HEK293 (cell line): ENCODE data around the gene NID1.
A peak's percentile ranks its signal among the peaks of the same experiment; 100 is the strongest.

ENCODE experiments used
- CTCF ChIA-PET: fragments of 350-600 bp; formaldehyde crosslinking; extraction: SDS; loops from one replicate; lab custom pipeline; 2021; ENCODE audit warnings: antibody characterized with exemption; lab: Yijun Ruan, JAX
- POLR2A ChIA-PET: fragments of 300-600 bp; formaldehyde crosslinking; extraction: SDS; loops from one replicate; lab custom pipeline; 2020; ENCODE audit warnings: antibody characterized with exemption, inconsistent platforms; lab: Yijun Ruan, JAX
- H3K27ac ChIP-seq: fragments of 200-500 bp; sonication (Bioruptor generic); 2 replicates; pipeline ENCODE4 v1.5.1; 2014; ENCODE audit warnings: low read depth, low read length, control low read depth, inconsistent platforms; ENCODE audit errors: extremely low read depth
- H3K36me3 ChIP-seq, 2 experiments: fragments of 200-500 bp in 1 of 2; sonication (Bioruptor generic) in 1 of 2; 1 replicate in 1 of 2; 2 replicates in 1 of 2; pipeline ENCODE4 v1.5.1; 2014 to 2017; ENCODE audit warnings: inconsistent platforms in 2 of 2, low read length in 2 of 2; ENCODE audit not compliant: control insufficient read depth in 2 of 2, insufficient read depth in 1 of 2
- H3K4me1 ChIP-seq: fragments of 200-500 bp; sonication (Bioruptor generic); 2 replicates; pipeline ENCODE4 v1.5.1; 2014; ENCODE audit warnings: mild to moderate bottlenecking, low read length, inconsistent platforms; ENCODE audit not compliant: control insufficient read depth, insufficient read depth
- H3K4me3 ChIP-seq: 2 replicates; pipeline ENCODE4 v1.5.1; 2011; ENCODE audit warnings: low read depth, mild to moderate bottlenecking, control low read depth, low read length, moderate library complexity
- H3K9me3 ChIP-seq: fragments of 200-500 bp; sonication (Bioruptor generic); 2 replicates; pipeline ENCODE4 v1.5.1; 2014; ENCODE audit warnings: low read depth, low read length, inconsistent platforms; ENCODE audit not compliant: control insufficient read depth, insufficient read depth
- HIC1 ChIP-seq: fragments of 450-650 bp; formaldehyde crosslinking; IDR thresholded peaks from 2 replicates; pipeline ENCODE4 v1.5.1; 2016; ENCODE audit warnings: missing biosample characterization, missing genetic modification characterization
- HOXD13 ChIP-seq: sonication (generic); formaldehyde crosslinking; IDR thresholded peaks from 2 replicates; pipeline ENCODE4 v1.8.0; 2022; ENCODE audit warnings: missing genetic modification reagents, borderline replicate concordance
- KLF1 ChIP-seq: fragments of 450-650 bp; formaldehyde crosslinking; IDR thresholded peaks from 2 replicates; pipeline ENCODE4 v1.5.1; 2016; ENCODE audit warnings: missing biosample characterization, missing genetic modification characterization
- REST ChIP-seq: fragments of 450-650 bp; formaldehyde crosslinking; IDR thresholded peaks from 2 replicates; pipeline ENCODE4 v1.5.1; 2016; ENCODE audit warnings: missing biosample characterization, missing genetic modification characterization
- WT1 ChIP-seq: fragments of 450-650 bp; formaldehyde crosslinking; IDR thresholded peaks from 2 replicates; pipeline ENCODE4 v1.5.1; 2016; ENCODE audit warnings: missing biosample characterization, missing genetic modification characterization
- ZBTB21 ChIP-seq: fragments of 450-650 bp; formaldehyde crosslinking; IDR thresholded peaks from 2 replicates; pipeline ENCODE4 v1.5.1; 2017; ENCODE audit warnings: missing biosample characterization, missing genetic modification characterization
- ZFHX2 ChIP-seq: fragments of 450-650 bp; formaldehyde crosslinking; conservative IDR thresholded peaks from 2 replicates; pipeline ENCODE4 v1.5.1; 2016; ENCODE audit warnings: missing biosample characterization, missing genetic modification characterization
- ZFP37 ChIP-seq: fragments of 450-650 bp; formaldehyde crosslinking; IDR thresholded peaks from 2 replicates; pipeline ENCODE4 v1.5.1; 2016; ENCODE audit warnings: missing biosample characterization, missing genetic modification characterization
- ZNF169 ChIP-seq: fragments of 450-650 bp; formaldehyde crosslinking; IDR thresholded peaks from 2 replicates; pipeline ENCODE4 v1.5.1; 2016; ENCODE audit warnings: missing biosample characterization, missing genetic modification characterization
- ZNF174 ChIP-seq: fragments of 450-650 bp; formaldehyde crosslinking; IDR thresholded peaks from 2 replicates; pipeline ENCODE4 v1.5.0; 2017; ENCODE audit warnings: missing biosample characterization, mild to moderate bottlenecking, missing genetic modification characterization
- ZNF26 ChIP-seq: fragments of 450-650 bp; formaldehyde crosslinking; IDR thresholded peaks from 2 replicates; pipeline ENCODE4 v1.5.1; 2016; ENCODE audit warnings: missing biosample characterization, missing genetic modification characterization
- ZNF394 ChIP-seq: fragments of 450-650 bp; formaldehyde crosslinking; IDR thresholded peaks from 2 replicates; pipeline ENCODE4 v1.5.1; 2016; ENCODE audit warnings: missing biosample characterization, missing genetic modification characterization, mild to moderate bottlenecking, moderate library complexity, borderline replicate concordance
- ZNF514 ChIP-seq: fragments of 450-650 bp; formaldehyde crosslinking; IDR thresholded peaks from 2 replicates; pipeline ENCODE4 v1.5.1; 2016; ENCODE audit warnings: missing biosample characterization, missing genetic modification characterization
- ZNF530 ChIP-seq: fragments of 450-650 bp; formaldehyde crosslinking; IDR thresholded peaks from 2 replicates; pipeline ENCODE4 v1.5.1; 2016; ENCODE audit warnings: low read depth, missing biosample characterization, missing genetic modification characterization
- ZNF600 ChIP-seq: fragments of 450-650 bp; formaldehyde crosslinking; IDR thresholded peaks from 2 replicates; pipeline ENCODE4 v1.5.1; 2016; ENCODE audit warnings: missing biosample characterization, missing genetic modification characterization
- ZNF645 ChIP-seq: fragments of 450-650 bp; formaldehyde crosslinking; IDR thresholded peaks from 2 replicates; pipeline ENCODE4; 2016; ENCODE audit warnings: missing biosample characterization, missing genetic modification characterization
- ZNF785 ChIP-seq: fragments of 450-650 bp; formaldehyde crosslinking; IDR thresholded peaks from 2 replicates; pipeline ENCODE4 v1.5.1; 2016; ENCODE audit warnings: missing biosample characterization, missing genetic modification characterization

The NID1 gene

GRCh38 chr1:235943581-235944114, 121.2 kb downstream of the NID1 start:
- no peaks in the 10 kb centered on the region for H3K36me3 ChIP-seq
- ChIA-PET POLR2A (interaction anchor here (0.6 kb wide), 1 partner anchor 142 kb away, joined by 5 read pairs; no protein-coding TSS in a partner anchor), CTCF (interaction anchor here (0.9 to 4.1 kb wide), 2 partner anchors 28 to 78 kb away, joined by 3 to 25 read pairs; no protein-coding TSS in a partner anchor)
- no peak overlapping the region for H3K4me3 ChIP-seq
- no peaks in the 10 kb centered on the region for H3K9me3 ChIP-seq
- H3K27ac ChIP-seq = no peak overlapping the region
- TF ChIP-seq ZNF174 (tag by site-specific recombination) = no peak
- peak; percentile 76; the same call in 1 of the 2 replicates for TF ChIP-seq HIC1
- TF ChIP-seq ZFHX2 (tag by site-specific recombination) = peak; percentile 41; the same call in 1 of the 2 replicates
- TF ChIP-seq KLF1 = no peak
- no peak for TF ChIP-seq ZNF514 (tag by site-specific recombination)
- TF ChIP-seq ZNF26 = no peak
- 0 out of 2 replicates have a peak, but pooled peaks have one; percentile 52 for TF ChIP-seq ZNF785
- peak; percentile 82 for TF ChIP-seq ZNF600 (tag by site-specific recombination)
- TF ChIP-seq ZBTB21 = peak; percentile 45; the same call in 1 of the 2 replicates
- peak; percentile 36; the same call in 1 of the 2 replicates for TF ChIP-seq ZNF169
- TF ChIP-seq WT1 = no peak
- no peak for TF ChIP-seq REST (tag by site-specific recombination)
- peak; percentile 73; the same call in 1 of the 2 replicates for TF ChIP-seq HOXD13 (CRISPR knock-in tag)
- TF ChIP-seq ZNF645 (tag by site-specific recombination) = no peak
- TF ChIP-seq ZNF394 (tag by site-specific recombination) = no peak
- no peak for TF ChIP-seq ZNF530 (tag by site-specific recombination)
- 0 out of 2 replicates have a peak, but pooled peaks have one; percentile 74 for TF ChIP-seq ZFP37 (tag by site-specific recombination)
- no peaks in the 10 kb centered on the region for H3K4me1 ChIP-seq
